GM12878 (cell line): Measurements from ENCODE around the gene TTC23L. TPM values are rescaled to one million over a fixed set of nuclear protein-coding genes. Genes with fewer than 3 reads are reported as not detected.

Experiments used
- ATAC-seq: fragments of 200-7000 bp; cut with Tn5 transposase; 3 replicates; pipeline ENCODE4 v1.9.1; 2020; ENCODE audit warnings: mild to moderate bottlenecking, moderate library complexity
- BruUV-seq: library from RNA; stranded (reverse); fragments of 400-500 nt; replicated peaks from 2 replicates; lab custom pipeline; 2021; lab: Mats Ljungman, UMichigan
- CTCF ChIA-PET: fragments of 300-600 bp; sonication (Branson Sonifier 250); formaldehyde crosslinking; extraction: SDS; loops from one replicate; lab custom pipeline; 2021; ENCODE audit warnings: inconsistent platforms; lab: Yijun Ruan, JAX
- POLR2A ChIA-PET: fragments of 350-600 bp; formaldehyde crosslinking; extraction: SDS; loops from one replicate; lab custom pipeline; 2021; ENCODE audit warnings: inconsistent platforms; lab: Charles Lee
- RAD21 ChIA-PET: fragments of 300-600 bp; sonication (Branson Sonifier 250); formaldehyde crosslinking; loops from one replicate; lab custom pipeline; 2023; ENCODE audit warnings: antibody characterized with exemption; ENCODE audit not compliant: unreplicated experiment; lab: Charles Lee
- SMC1A ChIA-PET: fragments of 300-600 bp; sonication (Branson Sonifier 250); formaldehyde crosslinking; loops from one replicate; lab custom pipeline; 2023; ENCODE audit not compliant: unreplicated experiment, uncharacterized antibody; lab: Charles Lee
- DNase-seq: peaks from one replicate; pipeline ENCODE4 v3.0.0-alpha.2; 2011; ENCODE audit warnings: low read depth, low spot score
- FAIRE-seq: peaks from 3 replicates; lab custom pipeline; 2011; peaks lifted over from hg19 to GRCh38; lab: Jason Lieb, UNC
- H2AFZ ChIP-seq: 2 replicates; pipeline ENCODE4 v1.6.0; 2011; ENCODE audit warnings: low read depth, low read length, control low read depth; ENCODE audit not compliant: control insufficient read depth
- H3K27ac ChIP-seq: 2 replicates; pipeline ENCODE4 v1.5.1; 2011; ENCODE audit warnings: control low read depth; ENCODE audit not compliant: control insufficient read depth, insufficient read depth
- H3K27me3 ChIP-seq, 2 experiments: replicated peaks in 1 of 2; 2 replicates each; pipeline versions ENCODE4 v1.6.0 to v1.6.1; 2011; ENCODE audit warnings: low read length in 1 of 2; ENCODE audit not compliant: control insufficient read depth in 2 of 2, insufficient read depth in 2 of 2
- H3K36me3 ChIP-seq, 2 experiments: 2 replicates each; pipeline ENCODE4 v1.5.1; 2011; ENCODE audit warnings: low read length in 1 of 2; ENCODE audit not compliant: control insufficient read depth in 2 of 2, insufficient read depth in 2 of 2
- H3K4me1 ChIP-seq: 2 replicates; pipeline ENCODE4 v1.6.1; 2011; ENCODE audit warnings: mild to moderate bottlenecking, low read length, moderate library complexity, mixed read lengths; ENCODE audit not compliant: control insufficient read depth, insufficient read depth
- H3K4me2 ChIP-seq: 2 replicates; pipeline ENCODE4 v1.6.0; 2011; ENCODE audit warnings: control low read depth; ENCODE audit not compliant: control insufficient read depth, insufficient read depth
- H3K4me3 ChIP-seq: fragments of 200-600 bp; sonication (generic); 2 replicates; pipeline ENCODE4 v1.5.1; 2016
- H3K79me2 ChIP-seq: 2 replicates; pipeline ENCODE4 v1.6.0; 2011; ENCODE audit warnings: low read length; ENCODE audit not compliant: control insufficient read depth, insufficient read depth
- H3K9ac ChIP-seq: 2 replicates; pipeline ENCODE4 v1.8.0; 2011; ENCODE audit warnings: low read length, control low read depth, mixed read lengths; ENCODE audit not compliant: control insufficient read depth, insufficient read depth
- H3K9me3 ChIP-seq: replicated peaks from 3 replicates; pipeline ENCODE4 v1.5.1; 2011; ENCODE audit warnings: mild to moderate bottlenecking, low read length; ENCODE audit not compliant: control insufficient read depth, insufficient read depth
- H4K20me1 ChIP-seq: 2 replicates; pipeline ENCODE4 v1.6.0; 2011; ENCODE audit not compliant: control insufficient read depth, insufficient read depth
- BACH1 ChIP-seq: fragments of 450-650 bp; IDR thresholded peaks from 2 replicates; pipeline ENCODE4 v1.6.1; 2017; ENCODE audit warnings: mild to moderate bottlenecking, borderline replicate concordance
- BMI1 ChIP-seq: fragments of 450-650 bp; IDR thresholded peaks from 2 replicates; pipeline ENCODE4 v1.6.1; 2016; ENCODE audit warnings: mild to moderate bottlenecking, moderate library complexity, borderline replicate concordance
- HCFC1 ChIP-seq: fragments of 150-350 bp; IDR thresholded peaks from 2 replicates; pipeline ENCODE4 v1.6.1; 2014; ENCODE audit warnings: low read length
- JUND ChIP-seq: IDR thresholded peaks from 2 replicates; pipeline ENCODE4 v1.6.1; 2012; ENCODE audit warnings: low read depth, mild to moderate bottlenecking, low read length, improper control_type of control experiment, moderate library complexity
- PAX5 ChIP-seq: IDR thresholded peaks from 2 replicates; pipeline ENCODE4 v1.6.1; 2011; ENCODE audit warnings: low read depth, low read length, borderline replicate concordance
- PAX8 ChIP-seq: fragments of 450-650 bp; IDR thresholded peaks from 2 replicates; pipeline ENCODE4 v1.6.1; 2017; ENCODE audit warnings: mild to moderate bottlenecking, moderate library complexity
- RCOR1 ChIP-seq: conservative IDR thresholded peaks from 2 replicates; pipeline ENCODE4 v1.6.1; 2012; ENCODE audit warnings: low read depth, low read length, improper control_type of control experiment
- SIX5 ChIP-seq: IDR thresholded peaks from 2 replicates; pipeline ENCODE4 v1.6.1; 2011; ENCODE audit warnings: mild to moderate bottlenecking, low read depth, low read length, moderate library complexity; ENCODE audit not compliant: severe bottlenecking
- TCF3 ChIP-seq: IDR thresholded peaks from 2 replicates; pipeline ENCODE4 v1.6.1; 2012; ENCODE audit warnings: low read depth, mild to moderate bottlenecking, low read length, borderline replicate concordance; ENCODE audit not compliant: insufficient read depth
- WGBS: methylation state at CpG from one replicate; pipeline ENCODE4 v1.1.6; 2016; ENCODE audit warnings: low lambda C conversion rate; ENCODE audit not compliant: insufficient replicate concordance, insufficient coverage; ENCODE audit errors: missing lambda C conversion rate; 5-methylcytosine and 5-hydroxymethylcytosine counted together
- in situ Hi-C: fragments of 300-500 bp; cut with MboI; formaldehyde crosslinking; loops from 9 replicates; pipeline ENCODE4 v1.14.3; 2018; ENCODE audit warnings: mixed read lengths
- intact Hi-C: fragments of 100-400 bp; cut with micrococcal nuclease; formaldehyde crosslinking; loops from one replicate; pipeline ENCODE4 v1.14.2; 2022; ENCODE audit not compliant: unreplicated experiment
- polyA plus RNA-seq, 11 experiments: library from polyadenylated mRNA; depleted of rRNA in 4 of 11; unstranded in 6 of 11; stranded (reverse) in 5 of 11; fragments of >200 nt; fragmentation: Nextera tagmentation in 4 of 11; fragmentation: Illumina TruSeq in 1 of 11; extraction: Ambion mirVana in 4 of 11; extraction: Trizol in 1 of 11; gene quantifications; 1 replicate in 1 of 11; 2 replicates in 10 of 11; pipeline versions ENCODE4 v1.2.1 to v1.2.3, GENCODE V29; 2011 to 2016; ENCODE audit warnings: inconsistent platforms in 2 of 11, missing spikeins in 2 of 11, low read depth in 1 of 11
- total RNA-seq, 4 experiments: library from RNA; depleted of rRNA in 3 of 4; stranded (reverse); fragments of >200 nt in 3 of 4; fragmentation: Illumina TruSeq in 1 of 4; extraction: Trizol in 1 of 4; gene quantifications; 2 replicates each; pipeline versions ENCODE4 v1.2.1 to v1.2.3, GENCODE V29; 2013 to 2021
- TF ChIP-seq, protein P1 (sequence below): IDR thresholded peaks from 2 replicates; pipeline ENCODE4 v1.6.1; 2012; ENCODE audit warnings: low read depth, low read length, improper control_type of control experiment

TTC23L gene
- total and polyA plus RNA-seq, 10 of the 15 experiments (the other 5 are each of a cell fraction or from before 2014, with no cell fraction given) = 0.09 to 0.34 TPM; not detected in 8

DNA sequence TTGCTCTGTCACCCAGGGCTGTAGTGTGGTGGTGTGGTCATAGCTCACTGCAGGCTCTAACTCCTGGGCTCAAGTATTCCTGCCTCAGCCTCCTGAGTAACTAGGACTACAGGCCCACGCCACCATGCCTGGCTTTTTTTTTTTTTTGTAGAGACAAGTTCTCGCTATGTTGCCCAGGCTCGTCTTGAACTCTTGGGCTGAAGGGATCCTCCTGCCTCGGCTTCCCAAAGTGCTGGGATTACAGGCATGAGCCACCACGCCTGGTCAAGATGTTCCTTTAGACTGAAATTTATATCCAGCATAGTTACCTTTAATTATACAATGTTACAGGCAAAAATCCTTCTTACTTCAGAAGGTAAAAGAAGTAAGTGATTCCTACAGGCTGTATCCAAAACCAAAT is 88.8 kb downstream of the TTC23L start:
- DNase-seq (no peak), ATAC-seq (no peak), FAIRE-seq (no peak)
- no peak for TF ChIP-seq BACH1
- TF ChIP-seq RCOR1 = no peak
- TF ChIP-seq TCF3 = no peak
- TF ChIP-seq JUND = no peak
- no peak for TF ChIP-seq SIX5
- TF ChIP-seq PAX8 = no peak
- no peak for TF ChIP-seq HCFC1
- no peak for TF ChIP-seq BMI1
- TF ChIP-seq, protein P1, sequence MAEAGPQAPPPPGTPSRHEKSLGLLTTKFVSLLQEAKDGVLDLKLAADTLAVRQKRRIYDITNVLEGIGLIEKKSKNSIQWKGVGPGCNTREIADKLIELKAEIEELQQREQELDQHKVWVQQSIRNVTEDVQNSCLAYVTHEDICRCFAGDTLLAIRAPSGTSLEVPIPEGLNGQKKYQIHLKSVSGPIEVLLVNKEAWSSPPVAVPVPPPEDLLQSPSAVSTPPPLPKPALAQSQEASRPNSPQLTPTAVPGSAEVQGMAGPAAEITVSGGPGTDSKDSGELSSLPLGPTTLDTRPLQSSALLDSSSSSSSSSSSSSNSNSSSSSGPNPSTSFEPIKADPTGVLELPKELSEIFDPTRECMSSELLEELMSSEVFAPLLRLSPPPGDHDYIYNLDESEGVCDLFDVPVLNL = no peak
- TF ChIP-seq PAX5 = no peak
- RAD21 ChIA-PET = interaction anchor here (2.9 kb wide), 1 partner anchor 11 kb away, joined by 50 read pairs; the partner anchor contains the start of genes BRIX1 and RAD1
- POLR2A ChIA-PET = interaction anchor here (3.3 kb wide), 1 partner anchor 11 kb away, joined by 79 read pairs; the partner anchor contains the start of genes BRIX1 and RAD1
- Histone ChIP-seq H4K20me1 (no peaks in the 10 kb centered on the region), H3K79me2 (peaks cover 29% of the 10 kb centered on the region), H3K9ac (no peak overlapping the region), H3K36me3 (peaks cover 0 to 9% of the 10 kb centered on the region in 2 experiments; a peak in 3 of 4 replicates), H3K27ac (no peak overlapping the region), H3K4me2 (no peak overlapping the region), H3K27me3 (no peaks in the 10 kb centered on the region), H3K9me3 (no peaks in the 10 kb centered on the region), H3K4me1 (no peaks in the 10 kb centered on the region; the same call in 1 of the 2 replicates), H3K4me3 (no peak overlapping the region), H2AFZ (no peak overlapping the region)
- in situ Hi-C loops (no loop called here), intact Hi-C loops (loop anchor here (2.0 to 10.0 kb wide), 2 partner anchors 13 to 1227 kb away; partner anchors contain the start of genes BRIX1, LMBRD2, RAD1 and SKP2)
- BruUV-seq = no TSS peak
- 98% methylated on average over 5 of the region's 5 CpGs for WGBS
- SMC1A ChIA-PET = no interaction called here
- CTCF ChIA-PET = no interaction called here
